DND-41 (cell line): ENCODE data around the gene PRSS56.

Experiments
- EZH2 ChIP-seq: IDR thresholded peaks from 3 replicates; pipeline ENCODE4 v1.6.1; 2012; ENCODE audit warnings: borderline replicate concordance, low read depth, mild to moderate bottlenecking, moderate library complexity, low read length, inconsistent platforms; ENCODE audit not compliant: severe bottlenecking
- TF ChIP-seq, protein P1 (sequence below): IDR thresholded peaks from 2 replicates; pipeline ENCODE4 v1.5.1; 2012; ENCODE audit warnings: borderline replicate concordance, low read length, moderate library complexity, mild to moderate bottlenecking; ENCODE audit not compliant: poor library complexity, severe bottlenecking; ENCODE audit errors: extremely low read depth

- TF ChIP-seq, protein P1, sequence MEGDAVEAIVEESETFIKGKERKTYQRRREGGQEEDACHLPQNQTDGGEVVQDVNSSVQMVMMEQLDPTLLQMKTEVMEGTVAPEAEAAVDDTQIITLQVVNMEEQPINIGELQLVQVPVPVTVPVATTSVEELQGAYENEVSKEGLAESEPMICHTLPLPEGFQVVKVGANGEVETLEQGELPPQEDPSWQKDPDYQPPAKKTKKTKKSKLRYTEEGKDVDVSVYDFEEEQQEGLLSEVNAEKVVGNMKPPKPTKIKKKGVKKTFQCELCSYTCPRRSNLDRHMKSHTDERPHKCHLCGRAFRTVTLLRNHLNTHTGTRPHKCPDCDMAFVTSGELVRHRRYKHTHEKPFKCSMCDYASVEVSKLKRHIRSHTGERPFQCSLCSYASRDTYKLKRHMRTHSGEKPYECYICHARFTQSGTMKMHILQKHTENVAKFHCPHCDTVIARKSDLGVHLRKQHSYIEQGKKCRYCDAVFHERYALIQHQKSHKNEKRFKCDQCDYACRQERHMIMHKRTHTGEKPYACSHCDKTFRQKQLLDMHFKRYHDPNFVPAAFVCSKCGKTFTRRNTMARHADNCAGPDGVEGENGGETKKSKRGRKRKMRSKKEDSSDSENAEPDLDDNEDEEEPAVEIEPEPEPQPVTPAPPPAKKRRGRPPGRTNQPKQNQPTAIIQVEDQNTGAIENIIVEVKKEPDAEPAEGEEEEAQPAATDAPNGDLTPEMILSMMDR, result no peak
- no peak for TF ChIP-seq EZH2
Measured at GRCh38 chr2:232539298-232540231, 19.4 kb downstream of the PRSS56 start, which contains the start of gene CHRNG.
